HepG2 (cell line): ENCODE measurements around the gene CENPW. TPM values are rescaled to one million over a fixed set of nuclear protein-coding genes. Genes with fewer than 3 reads are reported as not detected.
A peak's percentile ranks its signal among the peaks of the same experiment; 100 is the strongest.

ENCODE experiments used
- EP300 ChIP-seq, 3 experiments: sonication (generic) in 1 of 3; formaldehyde crosslinking in 1 of 3; IDR thresholded peaks; 2 replicates each; pipeline versions ENCODE4 v1.5.1 to v1.6.1; 2011 to 2020; ENCODE audit warnings: low read depth in 2 of 3, low read length in 2 of 3, borderline replicate concordance in 1 of 3, improper control_type of control experiment in 1 of 3, mild to moderate bottlenecking in 1 of 3, missing genetic modification reagents in 1 of 3, moderate library complexity in 1 of 3
- KDM3A ChIP-seq: IDR thresholded peaks from 2 replicates; pipeline ENCODE4 v1.6.1; 2018; ENCODE audit warnings: low read depth, missing compliant biosample characterization
- MAF1 ChIP-seq: sonication (generic); formaldehyde crosslinking; IDR thresholded peaks from 2 replicates; pipeline ENCODE4 v1.5.0; 2020; ENCODE audit warnings: missing genetic modification reagents, borderline replicate concordance
- MZF1 ChIP-seq: sonication (generic); formaldehyde crosslinking; IDR thresholded peaks from 2 replicates; pipeline ENCODE4 v1.8.1; 2023; ENCODE audit warnings: mild to moderate bottlenecking, missing genetic modification reagents, borderline replicate concordance
- NR2F6 ChIP-seq, 2 experiments: IDR thresholded peaks; 2 replicates each; pipeline ENCODE4 v1.6.1; 2016; ENCODE audit warnings: antibody characterized with exemption in 1 of 2, mild to moderate bottlenecking in 1 of 2
- PLSCR1 ChIP-seq: sonication (generic); formaldehyde crosslinking; IDR thresholded peaks from 2 replicates; pipeline ENCODE4 v1.5.0; 2020; ENCODE audit warnings: missing genetic modification reagents, mild to moderate bottlenecking, borderline replicate concordance
- RERE ChIP-seq: IDR thresholded peaks from 2 replicates; pipeline ENCODE4 v1.6.1; 2016; ENCODE audit warnings: low read depth, missing genetic modification reagents, missing compliant biosample characterization
- RFX3 ChIP-seq: IDR thresholded peaks from 2 replicates; pipeline ENCODE4 v1.6.1; 2016; ENCODE audit warnings: missing biosample characterization, missing genetic modification reagents
- SNAPC4 ChIP-seq: sonication (generic); formaldehyde crosslinking; IDR thresholded peaks from 2 replicates; pipeline ENCODE4 v1.4.0; 2020; ENCODE audit warnings: mild to moderate bottlenecking, missing genetic modification reagents
- ZNF335 ChIP-seq: sonication (generic); formaldehyde crosslinking; IDR thresholded peaks from 2 replicates; pipeline ENCODE4 v1.4.0; 2020; ENCODE audit warnings: missing genetic modification reagents
- ZNF513 ChIP-seq: sonication (generic); formaldehyde crosslinking; conservative IDR thresholded peaks from 2 replicates; pipeline ENCODE4 v1.5.0; 2020; ENCODE audit warnings: missing genetic modification reagents
- ZNF576 ChIP-seq: sonication (generic); formaldehyde crosslinking; IDR thresholded peaks from 2 replicates; pipeline ENCODE4 v1.4.0; 2020; ENCODE audit warnings: mild to moderate bottlenecking, missing genetic modification reagents
- ZNF652 ChIP-seq: IDR thresholded peaks from 2 replicates; pipeline ENCODE4 v1.6.1; 2016; ENCODE audit warnings: low read depth, borderline replicate concordance
- polyA plus RNA-seq, 8 experiments: library from polyadenylated mRNA; depleted of rRNA in 3 of 8; stranded (reverse) in 7 of 8; unstranded in 1 of 8; fragments of >200 nt; fragmentation: Illumina TruSeq in 4 of 8; extraction: Trizol in 4 of 8; gene quantifications; 2 replicates each; pipeline versions ENCODE4 v1.2.1 to v1.2.3, GENCODE V29; 2011 to 2016; ENCODE audit warnings: low read depth in 4 of 8, missing spikeins in 1 of 8, mixed read lengths in 1 of 8; ENCODE audit not compliant: insufficient read depth in 1 of 8
- total RNA-seq, 5 experiments: library from RNA; depleted of rRNA; stranded (reverse); fragments of >200 nt; fragmentation: Illumina TruSeq; extraction: Trizol; gene quantifications; 2 replicates each; pipeline ENCODE4 v1.2.3, GENCODE V29; 2016; ENCODE audit warnings: low read depth in 1 of 5

Gene CENPW
- total and polyA plus RNA-seq, 2 of the 13 experiments (the other 11 are each of a cell fraction or from before 2014, with no cell fraction given) = 8.6 to 94.7 TPM

GRCh38 chr6:126339796-126340609, at the start of gene CENPW (continued):
- TF ChIP-seq SNAPC4 (CRISPR knock-in tag) = 0 out of 2 replicates have a peak, but pooled peaks have one; percentile 32
- no peak; the same call in 1 of the 2 replicates for TF ChIP-seq MAF1 (CRISPR knock-in tag)
- no peak for TF ChIP-seq MZF1 (CRISPR knock-in tag)
- TF ChIP-seq ZNF576 (CRISPR knock-in tag) = 0 out of 2 replicates have a peak, but pooled peaks have one; percentile 58
- 0 out of 4 replicates have a peak, but pooled peaks of 1 of the 2 experiments have one; percentile 65 for TF ChIP-seq EP300 (IDR thresholded peaks at IDR 0.05; ENCODE audit: low read depth in 2 of 2, low read length in 2 of 2)
- no peak for TF ChIP-seq EP300 (CRISPR knock-in tag; IDR thresholded peaks at IDR 0.05; ENCODE audit: borderline replicate concordance)
- TF ChIP-seq NR2F6 (IDR thresholded peaks at IDR 0.05) = no peak
- peak; percentile 20; the same call in 1 of the 2 replicates for TF ChIP-seq NR2F6 (CRISPR knock-in tag; IDR thresholded peaks at IDR 0.05)
- TF ChIP-seq RERE (CRISPR knock-in tag) = no peak
- no peak for TF ChIP-seq RFX3 (CRISPR knock-in tag)
- peak; percentile 53; the same call in 1 of the 2 replicates for TF ChIP-seq ZNF335 (CRISPR knock-in tag)
- 0 out of 2 replicates have a peak, but pooled peaks have one; percentile 61 for TF ChIP-seq KDM3A
- no peak for TF ChIP-seq ZNF513 (CRISPR knock-in tag)
- TF ChIP-seq ZNF652 = no peak
- TF ChIP-seq PLSCR1 (CRISPR knock-in tag) = no peak
